Thymus (tissue), 11 donors: ENCODE results near the gene NACA. TPM values are rescaled to one million over a fixed set of nuclear protein-coding genes. Genes with fewer than 3 reads are reported as not detected.

Experiments used
- DNase-seq, 9 donors: peaks; one replicate each; pipeline ENCODE4 v3.0.0-alpha.2; 2013; ENCODE audit warnings: low spot score in 9 of 9, low read depth in 6 of 9, missing footprints in 1 of 9
- H3K27ac ChIP-seq, 2 donors: one replicate each; pipeline ENCODE4 v1.5.1; 2013; ENCODE audit warnings: control low read depth in 1 of 2, low read depth in 1 of 2, low read length in 1 of 2, mild to moderate bottlenecking in 1 of 2, moderate library complexity in 1 of 2
- H3K27me3 ChIP-seq, 2 donors: one replicate each; pipeline ENCODE4 v1.5.1; 2013; ENCODE audit warnings: low read length in 1 of 2; ENCODE audit not compliant: control insufficient read depth in 2 of 2, insufficient read depth in 1 of 2
- H3K36me3 ChIP-seq, 2 donors: one replicate each; pipeline ENCODE4 v1.5.1; 2013; ENCODE audit warnings: low read length in 1 of 2, mild to moderate bottlenecking in 1 of 2, moderate library complexity in 1 of 2; ENCODE audit not compliant: control insufficient read depth in 2 of 2, insufficient read depth in 2 of 2
- H3K4me1 ChIP-seq, 2 donors: one replicate each; pipeline ENCODE4 v1.5.1; 2013; ENCODE audit warnings: low read length in 2 of 2; ENCODE audit not compliant: control insufficient read depth in 2 of 2, insufficient read depth in 2 of 2
- H3K4me3 ChIP-seq, 2 donors: one replicate each; pipeline ENCODE4 v1.5.1; 2013; ENCODE audit warnings: low read length in 2 of 2, control low read depth in 1 of 2, mild to moderate bottlenecking in 1 of 2
- H3K9me3 ChIP-seq, 2 donors: one replicate each; pipeline ENCODE4 v1.5.1; 2013; ENCODE audit warnings: low read length in 1 of 2, mild to moderate bottlenecking in 1 of 2; ENCODE audit not compliant: control insufficient read depth in 2 of 2, insufficient read depth in 1 of 2
- WGBS: extraction: QIAGEN DNeasy Blood & Tissue Kit; methylation state at CpG from one replicate; pipeline ENCODE4 v1.1.7; 2013; 5-methylcytosine and 5-hydroxymethylcytosine counted together
- polyA plus RNA-seq: library from polyadenylated mRNA; stranded (reverse); fragments of 200-250 nt; gene quantifications from one replicate; pipeline ENCODE4 v1.2.3, GENCODE V29; 2013
- total RNA-seq: library from RNA; stranded (reverse); fragments of 120-200 nt; gene quantifications from one replicate; pipeline ENCODE4 v1.2.4, GENCODE V29; 2013
- donor health status: healthy.

NACA gene
- total and polyA plus RNA-seq, 2 donors: 2,524 to 3,035 TPM

- Histone ChIP-seq H3K4me3 (no peak overlapping the region), H3K27ac (no peak overlapping the region), H3K36me3 (peaks cover 35 to 59% of the 10 kb centered on the region in 2 donors), H3K9me3 (no peaks in the 10 kb centered on the region), H3K4me1 (no peaks in the 10 kb centered on the region), H3K27me3 (no peaks in the 10 kb centered on the region)
- 91% methylated on average over 2 of the region's 2 CpGs for WGBS
- no peak for DNase-seq
Observed at GRCh38 chr12:56671608-56672007, 53.5 kb downstream of the NACA start.

GRCh38 chr12:56670836-56671235, 54.3 kb downstream of the NACA start:
- Histone ChIP-seq H3K27ac (no peak overlapping the region), H3K4me1 (no peaks in the 10 kb centered on the region), H3K36me3 (peaks cover 36 to 67% of the 10 kb centered on the region in 2 donors), H3K27me3 (no peaks in the 10 kb centered on the region), H3K4me3 (no peak overlapping the region), H3K9me3 (no peaks in the 10 kb centered on the region)
- 98% methylated on average over 4 of the region's 4 CpGs for WGBS
- no peak for DNase-seq

GRCh38 chr12:56668197-56668457, 57.0 kb downstream of the NACA start:
- H3K9me3 ChIP-seq: no peaks in the 10 kb centered on the region
- no peaks in the 10 kb centered on the region for H3K27me3 ChIP-seq
- H3K4me3 ChIP-seq: no peak overlapping the region
- 96% methylated on average over 2 of the region's 2 CpGs for WGBS
- no peak for DNase-seq
- no peaks in the 10 kb centered on the region for H3K4me1 ChIP-seq
- peaks cover 34 to 94% of the 10 kb centered on the region in 2 donors for H3K36me3 ChIP-seq
- no peak overlapping the region for H3K27ac ChIP-seq

Other genes with a start within 250 kb of the NACA start
- 1.0 TPM for gene GLS2, start 237.1 kb downstream of the NACA start, total RNA-seq
- 2.6 TPM for gene GLS2, start 237.1 kb downstream of the NACA start, polyA plus RNA-seq
- 3.2 TPM for gene RBMS2, start 203.5 kb downstream of the NACA start, total RNA-seq
- 4.9 TPM for gene RBMS2, start 203.5 kb downstream of the NACA start, polyA plus RNA-seq
- 18.0 TPM for gene BAZ2A, start 95.0 kb downstream of the NACA start, total RNA-seq
- 29.8 TPM for gene BAZ2A, start 95.0 kb downstream of the NACA start, polyA plus RNA-seq
- 680 TPM for gene ATP5F1B, start 79.3 kb downstream of the NACA start, total RNA-seq
- gene ATP5F1B, start 79.3 kb downstream of the NACA start, polyA plus RNA-seq: 263 TPM
- gene PTGES3, start 37.0 kb downstream of the NACA start, total RNA-seq: 101 TPM
- gene PTGES3, start 37.0 kb downstream of the NACA start, polyA plus RNA-seq: 161 TPM
- 37.6 TPM for gene PRIM1, start 27.0 kb upstream of the NACA start, total RNA-seq
- gene PRIM1, start 27.0 kb upstream of the NACA start, polyA plus RNA-seq: 6.9 TPM
- gene HSD17B6, start 38.0 kb upstream of the NACA start, total RNA-seq: 1.2 TPM
- 0.62 TPM for gene HSD17B6, start 38.0 kb upstream of the NACA start, polyA plus RNA-seq
- gene SDR9C7, start 209.1 kb upstream of the NACA start, total RNA-seq: 0.33 TPM
- gene SDR9C7, start 209.1 kb upstream of the NACA start, polyA plus RNA-seq: 2.3 TPM
- 0.28 TPM for gene RDH16, start 232.3 kb upstream of the NACA start, total RNA-seq
- 1.8 TPM for gene RDH16, start 232.3 kb upstream of the NACA start, polyA plus RNA-seq